Retina (tissue), 1 donor: Measurements from ENCODE around the gene CCDC83.
"Not testable (repeated sequence)": the region's sequence is repeated elsewhere in the genome, so short reads cannot be mapped to it uniquely, and the experiment has no call there.

ENCODE experiments used
- DNase-seq: peaks from one replicate; pipeline ENCODE4 v3.0.0-alpha.2; 2016

CCDC83 gene

DNA sequence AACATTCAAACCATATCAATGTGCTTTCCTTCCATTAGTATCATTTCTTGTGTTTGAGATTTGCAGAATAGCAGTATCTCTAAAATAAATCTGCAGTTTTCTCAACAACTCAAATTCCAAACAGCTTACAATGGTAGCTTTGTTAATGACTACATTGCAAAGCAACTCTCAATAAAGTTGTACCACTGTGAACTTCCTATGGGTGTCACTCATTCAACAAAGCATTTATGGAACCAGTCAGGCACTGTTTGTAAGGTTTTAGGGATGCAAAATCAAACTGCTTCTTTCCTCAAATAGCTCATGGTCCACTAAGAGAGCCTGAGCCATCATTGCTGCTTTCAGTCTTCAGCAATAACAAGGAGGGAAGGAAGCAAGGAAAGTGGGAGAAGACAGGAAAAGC lies 91.0 kb downstream of the CCDC83 start:
- DNase-seq = no peak

DNA sequence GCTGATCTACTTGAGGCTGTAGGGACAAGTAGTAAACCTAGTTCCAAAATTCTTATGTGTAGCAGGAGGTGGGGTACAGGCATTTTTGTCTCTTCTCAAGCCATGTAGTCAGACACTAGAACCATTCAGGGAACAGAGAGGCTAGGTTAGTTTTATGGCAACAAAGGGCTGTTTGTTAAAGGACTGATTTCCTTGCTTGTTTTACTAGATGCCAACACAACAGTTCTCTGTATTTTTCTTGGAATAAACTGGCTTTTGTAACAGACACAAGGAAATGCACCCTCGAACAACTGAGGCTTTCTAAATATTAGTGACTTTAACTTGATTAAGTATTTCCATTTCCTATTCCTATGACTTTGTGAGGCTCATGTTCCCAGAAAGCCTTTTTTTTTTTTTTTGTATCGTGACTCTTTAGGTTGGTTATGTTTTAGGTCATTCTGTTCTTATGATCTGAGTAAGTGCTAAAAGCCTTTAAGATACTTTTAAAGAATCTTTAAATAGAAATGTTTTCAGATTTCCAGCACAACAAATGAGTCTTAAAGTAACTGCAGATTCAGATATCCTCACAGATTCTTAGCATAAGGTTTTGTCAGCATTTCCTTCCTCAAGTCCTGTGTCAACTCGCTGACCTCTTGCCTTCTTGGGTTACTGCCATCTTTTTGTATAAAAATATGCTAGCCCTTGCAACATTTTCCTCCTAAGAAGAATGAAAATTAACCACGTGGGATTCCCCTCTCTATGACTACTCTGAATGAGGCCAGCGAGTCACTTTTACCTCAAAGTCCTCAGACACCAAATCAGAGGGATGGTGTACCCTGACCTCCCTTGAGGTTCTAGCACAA lies 92.5 kb downstream of the CCDC83 start:
- DNase-seq = no peak

DNA sequence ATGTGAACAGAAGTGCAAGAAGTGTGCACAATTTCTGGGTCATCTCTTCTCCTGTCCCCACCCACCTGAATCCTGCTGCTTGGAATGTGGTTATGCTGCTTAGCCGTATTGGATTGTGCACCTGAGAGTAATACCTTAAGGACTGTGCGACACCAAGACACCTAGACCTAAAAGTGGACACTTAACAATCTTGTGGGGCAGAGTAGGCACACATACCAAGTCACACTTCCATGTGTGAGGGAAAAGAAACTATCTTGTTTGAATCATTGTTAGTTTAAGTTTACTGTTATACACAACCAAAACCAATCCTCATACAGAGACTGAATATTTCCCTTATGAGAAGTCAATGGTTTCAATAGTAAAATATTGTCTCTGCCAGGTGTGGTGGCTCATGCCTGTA lies 93.7 kb downstream of the CCDC83 start:
- no peak for DNase-seq

DNA sequence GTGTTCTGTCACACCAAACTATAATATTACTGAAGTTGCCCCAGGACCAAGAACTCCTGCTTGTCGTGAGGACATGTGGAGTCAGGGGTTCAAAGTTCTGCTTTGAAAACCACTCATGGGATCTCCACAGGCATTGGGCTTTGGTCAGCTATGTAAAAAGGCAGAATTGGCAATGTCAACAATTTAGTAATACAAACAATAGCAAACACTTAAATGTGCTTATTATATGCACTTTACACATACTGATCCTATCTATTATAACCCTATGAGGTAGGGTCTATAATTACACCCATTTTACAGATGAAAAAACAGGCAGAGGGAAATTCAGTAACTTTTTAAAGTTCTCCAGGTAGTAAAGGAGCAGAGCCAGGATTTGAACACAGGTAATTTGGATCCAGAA lies 94.6 kb downstream of the CCDC83 start:
- no peak for DNase-seq

DNA sequence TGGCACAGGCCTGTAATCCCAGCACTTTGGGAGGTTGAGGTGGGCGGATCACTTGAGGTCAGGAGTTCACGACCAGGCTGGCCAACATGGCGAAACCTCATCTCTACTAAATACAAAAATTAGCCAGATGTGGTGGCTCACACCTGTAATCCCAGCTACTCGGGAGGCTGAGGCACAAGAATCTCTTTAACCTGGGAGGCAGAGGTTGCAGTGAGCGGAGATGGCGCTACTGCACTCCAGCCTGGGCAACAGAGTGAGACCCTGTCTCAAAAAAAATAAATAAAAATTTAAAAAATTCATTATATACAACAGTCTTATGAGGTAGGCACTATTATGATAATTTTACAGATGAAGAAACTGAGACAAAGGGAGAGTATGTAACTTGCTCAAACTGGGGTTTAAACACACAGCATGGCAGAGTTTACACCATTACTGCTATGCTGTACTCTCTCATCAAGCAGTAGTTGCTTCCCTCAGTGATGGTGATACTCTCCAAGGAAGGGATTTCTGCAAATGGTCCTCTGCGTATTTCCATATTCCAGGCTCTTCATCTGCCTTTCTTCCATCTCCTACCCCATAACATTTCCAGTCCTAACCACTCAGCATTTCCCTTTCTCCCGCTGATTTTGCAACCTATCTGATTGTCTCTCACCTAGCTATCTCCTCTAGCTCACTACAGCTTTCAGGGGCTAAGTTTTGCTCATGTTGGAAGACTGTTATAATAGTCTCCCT lies 95.3 kb downstream of the CCDC83 start:
- no peak for DNase-seq

DNA sequence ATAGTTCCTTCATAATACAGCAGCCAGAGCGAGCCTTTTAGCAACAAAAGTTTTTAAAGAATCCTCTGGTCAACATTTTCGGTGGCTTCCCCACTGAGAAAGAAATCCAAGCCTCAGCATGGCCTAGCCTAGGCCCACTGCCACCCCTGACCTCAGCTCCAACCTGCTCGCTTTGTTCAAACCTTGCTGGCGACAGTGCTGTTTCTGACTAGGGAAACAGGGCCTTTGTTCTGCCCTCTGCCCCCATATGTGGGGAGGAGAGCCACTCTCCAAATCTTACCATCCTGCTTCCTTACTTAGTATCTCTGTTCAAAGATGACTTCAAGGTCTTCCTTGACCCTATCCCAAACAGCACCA lies 95.8 kb downstream of the CCDC83 start:
- DNase-seq = no peak

DNA sequence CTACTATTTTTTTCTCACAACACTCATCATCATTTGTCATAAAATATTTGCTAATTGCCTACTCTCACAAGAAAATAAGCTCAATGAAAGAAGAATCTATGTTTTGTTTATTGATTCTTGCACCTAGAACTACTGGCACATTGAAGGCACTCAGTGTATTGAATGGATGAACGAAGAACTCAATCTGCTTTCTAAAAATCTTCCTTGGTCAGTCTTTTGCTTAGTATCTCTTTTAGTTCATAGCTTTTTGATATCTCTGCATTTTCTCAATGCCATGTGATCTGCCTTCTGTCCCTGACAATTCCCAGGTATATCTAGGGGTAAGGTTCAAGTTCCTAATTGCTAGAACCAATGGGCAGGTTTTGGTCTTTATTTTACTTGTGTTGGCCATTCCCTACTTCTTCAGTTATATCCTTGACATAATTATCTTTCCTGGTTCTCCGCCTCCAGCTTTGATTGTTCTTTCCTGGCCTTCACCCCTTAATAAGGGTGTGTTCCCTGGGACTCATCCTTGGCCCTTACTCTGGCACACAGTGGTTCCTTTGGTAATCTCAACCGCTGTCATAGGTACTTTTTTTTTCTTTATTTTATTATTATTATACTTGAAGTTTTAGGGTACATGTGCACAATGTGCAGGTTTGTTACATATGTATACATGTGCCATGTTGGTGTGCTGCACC lies 96.4 kb downstream of the CCDC83 start:
- no peak for DNase-seq

DNA sequence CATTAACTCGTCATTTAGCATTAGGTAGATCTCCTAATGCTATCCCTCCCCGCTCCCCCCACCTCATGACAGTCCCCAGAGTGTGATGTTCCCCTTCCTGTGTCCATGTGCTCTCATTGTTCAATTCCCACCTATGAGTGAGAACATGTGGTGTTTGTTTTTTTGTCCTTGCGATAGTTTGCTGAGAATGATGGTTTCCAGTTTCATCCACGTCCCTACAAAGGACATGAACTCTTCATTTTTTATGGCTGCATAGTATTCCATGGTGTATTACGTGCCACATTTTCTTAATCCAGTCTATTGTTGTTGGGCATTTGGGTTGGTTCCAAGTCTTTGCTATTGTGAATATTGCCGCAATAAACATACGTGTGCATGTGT lies 96.9 kb downstream of the CCDC83 start:
- DNase-seq = not testable (repeated sequence)

DNA sequence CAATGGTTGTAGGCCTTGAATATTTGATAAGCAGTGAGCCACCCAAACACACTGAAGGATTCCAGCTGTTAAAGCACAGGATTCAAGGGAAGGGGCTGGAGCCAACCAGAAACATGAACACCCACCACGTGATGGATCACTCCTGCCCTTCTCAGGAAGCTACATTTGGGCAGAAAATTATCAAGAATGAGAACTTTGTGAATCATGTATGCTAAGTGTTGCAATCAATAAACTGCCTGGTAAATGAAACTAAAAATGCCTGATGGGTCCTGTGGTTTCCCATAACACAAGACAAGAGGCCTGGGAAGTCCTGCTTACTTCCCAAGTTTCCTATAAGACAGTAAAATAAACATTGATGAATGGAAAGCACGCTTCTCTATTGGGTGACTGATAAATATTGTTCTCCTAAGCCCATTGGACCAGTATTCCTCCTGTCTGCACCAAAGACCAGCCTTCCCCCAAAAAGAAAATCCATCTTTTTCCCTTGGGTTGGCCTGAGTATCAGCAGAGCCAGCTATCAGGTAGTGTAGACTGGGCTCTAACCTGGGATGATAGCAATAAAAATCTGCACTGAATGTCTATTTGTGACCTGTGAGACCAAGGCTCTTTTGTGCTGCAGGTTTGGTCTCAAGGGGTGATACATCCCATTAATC lies 98.4 kb downstream of the CCDC83 start:
- DNase-seq = no peak

DNA sequence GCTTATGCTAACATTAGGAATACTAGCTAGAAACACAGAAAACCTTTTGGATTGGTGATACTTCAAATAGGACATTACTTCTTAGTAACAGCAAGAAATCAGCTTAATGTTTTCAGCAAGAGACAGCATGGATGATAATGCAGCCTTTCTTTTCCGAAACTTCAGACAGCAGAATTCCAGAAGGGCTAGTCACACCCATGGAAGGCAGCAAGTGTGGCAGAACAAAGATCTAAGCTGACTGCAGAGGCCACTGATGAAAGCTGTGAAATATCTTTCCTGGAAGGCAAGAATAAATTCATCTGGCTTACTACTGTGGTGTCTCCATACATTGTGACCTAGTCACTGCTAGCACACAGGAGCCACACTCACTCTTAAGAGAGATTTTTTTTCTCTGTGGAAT lies 100.3 kb downstream of the CCDC83 start:
- DNase-seq = no peak

DNA sequence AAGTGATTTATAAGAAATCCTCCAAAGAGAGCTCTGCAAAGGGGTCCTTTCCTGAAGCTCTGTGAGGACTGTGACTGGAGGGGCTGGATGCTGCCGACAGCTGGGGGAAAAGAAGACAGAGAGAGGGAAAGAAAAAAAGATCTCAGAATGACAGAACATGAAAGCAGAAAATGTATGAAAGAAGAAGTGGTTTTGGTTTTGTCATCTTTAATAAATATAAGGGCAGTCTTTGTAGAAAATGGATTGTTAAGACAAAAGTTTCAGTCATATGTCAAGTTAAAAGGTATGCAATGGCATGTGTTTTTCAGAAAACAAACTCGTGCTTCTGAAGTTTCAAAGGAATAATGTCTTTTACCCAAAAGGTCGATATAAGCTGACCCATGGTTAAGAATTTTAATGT lies 105.5 kb downstream of the CCDC83 start:
- no peak for DNase-seq

DNA sequence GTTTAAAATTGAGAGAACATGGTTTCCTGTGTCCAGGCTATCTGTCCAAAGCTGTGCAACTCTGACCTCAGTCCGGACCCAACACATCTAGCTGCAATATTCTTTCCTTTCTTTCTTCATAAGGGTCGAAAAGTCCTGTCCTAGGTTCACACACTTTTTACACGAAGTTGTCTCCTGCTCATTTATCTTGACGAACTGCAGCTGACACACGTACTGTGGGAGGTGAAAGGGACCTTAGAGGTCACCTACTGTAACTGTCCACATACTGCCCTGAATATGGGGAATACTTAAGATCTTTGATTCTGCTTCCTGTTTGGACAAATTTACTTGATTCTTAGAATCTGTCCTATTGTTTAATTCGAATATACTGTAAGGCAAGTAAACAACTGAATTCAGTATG lies 105.9 kb downstream of the CCDC83 start:
- no peak for DNase-seq

DNA sequence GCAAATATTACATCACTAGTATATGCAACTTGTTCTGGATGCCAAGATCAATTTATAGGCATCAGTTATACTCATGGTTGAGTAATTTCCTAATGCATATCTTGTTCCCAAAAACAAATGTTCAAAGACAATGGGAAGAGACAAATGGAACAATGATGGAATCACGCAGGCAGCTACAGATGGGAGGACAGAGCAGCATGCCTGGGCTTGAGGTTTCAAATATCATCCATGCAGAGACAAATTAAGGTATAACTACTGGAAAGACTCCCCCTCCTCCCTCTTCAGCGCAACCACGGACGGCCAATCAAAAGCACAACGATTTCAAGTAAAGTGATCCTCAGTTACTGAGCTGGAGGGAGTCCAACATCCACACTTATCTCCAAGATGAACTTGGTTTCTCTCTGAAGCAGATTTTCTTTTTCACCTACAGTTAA lies 106.8 kb downstream of the CCDC83 start:
- DNase-seq = no peak

DNA sequence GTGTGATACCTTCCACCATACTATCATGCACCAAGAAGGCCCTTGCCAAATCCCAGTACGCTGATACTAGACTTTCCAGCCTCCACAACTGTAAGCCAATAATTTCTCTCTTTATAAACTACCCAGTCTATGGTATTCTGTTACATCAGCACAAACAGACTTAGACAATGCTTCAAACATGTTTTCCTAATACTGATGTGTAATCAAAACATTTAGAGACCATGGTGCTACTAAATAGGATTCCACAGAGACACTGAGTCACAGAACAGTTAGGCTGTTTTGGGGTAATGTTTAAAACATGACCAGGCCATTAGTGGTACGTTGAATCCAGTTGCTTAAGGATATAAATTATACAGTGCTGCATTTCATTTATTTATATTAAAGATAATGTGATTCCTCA lies 110.0 kb downstream of the CCDC83 start:
- DNase-seq = no peak

DNA sequence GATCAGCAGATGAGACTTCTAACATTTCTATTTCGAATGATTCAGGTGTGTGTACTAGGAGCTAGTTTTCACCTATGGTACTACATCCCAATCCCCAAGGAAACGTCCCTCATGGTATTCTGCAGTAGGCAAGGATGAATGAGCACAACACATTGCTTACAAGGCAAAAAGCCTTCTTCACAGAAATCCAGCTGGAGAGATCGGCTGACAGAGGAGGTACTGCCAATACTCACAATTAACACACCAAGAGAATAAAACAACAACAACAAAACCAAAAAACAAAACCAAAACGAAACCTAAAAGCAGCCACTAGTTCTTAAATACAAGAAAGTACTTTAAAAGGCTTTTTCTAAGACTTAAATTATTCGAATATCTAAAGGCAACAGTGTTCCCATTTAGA lies 112.3 kb downstream of the CCDC83 start:
- no peak for DNase-seq
